ENCODE measurements around the gene MVB12B.

MVB12B gene

DNA sequence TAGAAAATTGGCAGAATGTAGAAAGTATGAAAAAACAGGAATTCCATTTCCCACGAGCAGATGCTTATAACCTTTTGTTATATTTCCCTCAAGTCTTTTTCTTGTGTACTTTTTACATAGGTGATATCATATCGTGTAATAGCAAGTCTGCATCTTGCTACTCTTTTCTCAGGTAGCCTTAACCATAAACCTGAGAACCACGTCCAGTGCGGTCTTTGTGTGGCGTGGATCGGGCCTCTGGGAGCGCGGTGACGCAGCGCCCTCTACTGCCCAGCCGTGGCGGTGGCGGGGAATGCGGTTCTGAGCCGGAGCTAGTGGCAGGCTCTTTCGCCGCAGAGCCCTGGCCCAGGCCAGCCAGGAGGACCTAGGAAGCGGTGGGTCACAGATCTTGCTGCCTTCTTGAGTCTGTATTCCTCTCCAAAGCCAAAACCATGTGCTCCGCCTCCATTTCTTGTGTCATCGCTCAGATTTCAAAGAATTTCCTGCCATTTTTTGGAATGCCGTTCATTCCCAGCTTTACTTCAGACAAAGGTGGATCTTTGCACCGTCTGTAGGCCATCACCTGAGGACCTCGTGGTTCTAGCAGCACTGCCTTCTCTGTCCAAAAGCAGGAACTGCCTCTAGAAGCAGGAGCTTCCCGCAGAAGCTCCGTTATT, 71.9 kb downstream of the MVB12B start:
- Histone ChIP-seq H3K27ac (replicated peaks) (no peak overlapping the region), H3K4me3 (replicated peaks; ENCODE audit: insufficient read depth, low read length) (no peak overlapping the region), H3K27me3 (ENCODE audit: insufficient read depth, poor library complexity, severe bottlenecking) (no peaks in the 10 kb centered on the region)
- DNase-seq (ENCODE audit: low read depth in 1 of 2, low spot score in 1 of 2) = peak; percentile 35 to 73
- TF ChIP-seq, protein P1, sequence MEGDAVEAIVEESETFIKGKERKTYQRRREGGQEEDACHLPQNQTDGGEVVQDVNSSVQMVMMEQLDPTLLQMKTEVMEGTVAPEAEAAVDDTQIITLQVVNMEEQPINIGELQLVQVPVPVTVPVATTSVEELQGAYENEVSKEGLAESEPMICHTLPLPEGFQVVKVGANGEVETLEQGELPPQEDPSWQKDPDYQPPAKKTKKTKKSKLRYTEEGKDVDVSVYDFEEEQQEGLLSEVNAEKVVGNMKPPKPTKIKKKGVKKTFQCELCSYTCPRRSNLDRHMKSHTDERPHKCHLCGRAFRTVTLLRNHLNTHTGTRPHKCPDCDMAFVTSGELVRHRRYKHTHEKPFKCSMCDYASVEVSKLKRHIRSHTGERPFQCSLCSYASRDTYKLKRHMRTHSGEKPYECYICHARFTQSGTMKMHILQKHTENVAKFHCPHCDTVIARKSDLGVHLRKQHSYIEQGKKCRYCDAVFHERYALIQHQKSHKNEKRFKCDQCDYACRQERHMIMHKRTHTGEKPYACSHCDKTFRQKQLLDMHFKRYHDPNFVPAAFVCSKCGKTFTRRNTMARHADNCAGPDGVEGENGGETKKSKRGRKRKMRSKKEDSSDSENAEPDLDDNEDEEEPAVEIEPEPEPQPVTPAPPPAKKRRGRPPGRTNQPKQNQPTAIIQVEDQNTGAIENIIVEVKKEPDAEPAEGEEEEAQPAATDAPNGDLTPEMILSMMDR (IDR thresholded peaks at IDR 0.05; ENCODE audit: insufficient read depth, low read length) = peak; percentile 89
- TF ChIP-seq GABPA (IDR thresholded peaks at IDR 0.05; ENCODE audit: low read depth) = no peak

DNA sequence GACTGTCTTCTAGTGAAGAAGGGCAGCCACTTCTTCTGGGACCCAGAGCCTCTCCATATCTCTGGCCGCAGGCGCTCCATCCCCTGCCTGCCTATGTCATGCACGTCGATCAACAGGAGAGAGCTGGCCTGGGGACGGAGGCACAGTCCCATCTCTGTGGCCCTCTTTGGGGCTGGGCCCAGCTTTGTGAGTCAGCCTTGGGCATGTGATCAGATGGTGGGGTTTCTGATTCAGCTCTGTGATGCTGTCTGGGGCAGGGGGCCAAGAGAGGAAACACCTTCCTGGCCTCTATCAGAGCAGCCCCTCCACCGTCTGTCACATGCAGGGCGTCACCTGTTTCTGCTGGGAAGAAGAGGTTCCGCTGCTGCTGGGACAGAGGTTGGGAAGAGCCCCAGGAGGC, 72.6 kb downstream of the MVB12B start:
- TF ChIP-seq POLR2AphosphoS5 (IDR thresholded peaks at IDR 0.05; ENCODE audit: low read depth) (no peak), GABPA (IDR thresholded peaks at IDR 0.05; ENCODE audit: low read depth) (no peak), SPI1 (IDR thresholded peaks at IDR 0.05; ENCODE audit: borderline replicate concordance, low read depth) (no peak)
- TF ChIP-seq, protein P2, sequence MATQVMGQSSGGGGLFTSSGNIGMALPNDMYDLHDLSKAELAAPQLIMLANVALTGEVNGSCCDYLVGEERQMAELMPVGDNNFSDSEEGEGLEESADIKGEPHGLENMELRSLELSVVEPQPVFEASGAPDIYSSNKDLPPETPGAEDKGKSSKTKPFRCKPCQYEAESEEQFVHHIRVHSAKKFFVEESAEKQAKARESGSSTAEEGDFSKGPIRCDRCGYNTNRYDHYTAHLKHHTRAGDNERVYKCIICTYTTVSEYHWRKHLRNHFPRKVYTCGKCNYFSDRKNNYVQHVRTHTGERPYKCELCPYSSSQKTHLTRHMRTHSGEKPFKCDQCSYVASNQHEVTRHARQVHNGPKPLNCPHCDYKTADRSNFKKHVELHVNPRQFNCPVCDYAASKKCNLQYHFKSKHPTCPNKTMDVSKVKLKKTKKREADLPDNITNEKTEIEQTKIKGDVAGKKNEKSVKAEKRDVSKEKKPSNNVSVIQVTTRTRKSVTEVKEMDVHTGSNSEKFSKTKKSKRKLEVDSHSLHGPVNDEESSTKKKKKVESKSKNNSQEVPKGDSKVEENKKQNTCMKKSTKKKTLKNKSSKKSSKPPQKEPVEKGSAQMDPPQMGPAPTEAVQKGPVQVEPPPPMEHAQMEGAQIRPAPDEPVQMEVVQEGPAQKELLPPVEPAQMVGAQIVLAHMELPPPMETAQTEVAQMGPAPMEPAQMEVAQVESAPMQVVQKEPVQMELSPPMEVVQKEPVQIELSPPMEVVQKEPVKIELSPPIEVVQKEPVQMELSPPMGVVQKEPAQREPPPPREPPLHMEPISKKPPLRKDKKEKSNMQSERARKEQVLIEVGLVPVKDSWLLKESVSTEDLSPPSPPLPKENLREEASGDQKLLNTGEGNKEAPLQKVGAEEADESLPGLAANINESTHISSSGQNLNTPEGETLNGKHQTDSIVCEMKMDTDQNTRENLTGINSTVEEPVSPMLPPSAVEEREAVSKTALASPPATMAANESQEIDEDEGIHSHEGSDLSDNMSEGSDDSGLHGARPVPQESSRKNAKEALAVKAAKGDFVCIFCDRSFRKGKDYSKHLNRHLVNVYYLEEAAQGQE (IDR thresholded peaks at IDR 0.05; ENCODE audit: insufficient replicate concordance, low read depth) = no peak
- TF ChIP-seq, protein P1 (IDR thresholded peaks at IDR 0.05; ENCODE audit: insufficient read depth, low read length) = no peak
- H3K27me3 ChIP-seq (ENCODE audit: insufficient read depth, poor library complexity, severe bottlenecking) = no peaks in the 10 kb centered on the region
- no peak overlapping the region for H3K4me3 ChIP-seq (replicated peaks; ENCODE audit: insufficient read depth, low read length)
- no peak for DNase-seq (ENCODE audit: low read depth in 1 of 2, low spot score in 1 of 2)
- H3K27ac ChIP-seq (replicated peaks) = no peak overlapping the region

DNA sequence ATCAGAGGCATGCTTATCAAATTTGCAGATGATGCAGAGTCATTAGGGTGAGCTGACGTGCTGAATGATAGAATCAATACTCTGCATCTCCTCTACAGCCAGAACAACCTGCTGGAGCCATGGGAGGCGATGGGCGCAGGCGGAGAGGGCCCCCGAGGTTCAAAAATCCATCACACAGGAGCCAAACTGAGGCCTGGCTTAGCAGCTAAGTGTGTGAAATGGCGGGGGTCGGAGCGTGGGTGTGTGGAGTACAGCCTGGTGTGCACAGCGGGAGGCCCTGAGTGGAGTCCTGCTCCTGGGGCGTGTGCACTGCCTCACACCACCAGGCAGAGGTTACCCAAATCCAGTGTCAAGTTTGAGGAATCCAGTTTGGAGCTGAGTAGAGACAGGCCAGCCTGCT, 73.2 kb downstream of the MVB12B start:
- no peak for DNase-seq (ENCODE audit: low read depth in 1 of 2, low spot score in 1 of 2)
- H3K27me3 ChIP-seq (ENCODE audit: insufficient read depth, poor library complexity, severe bottlenecking) = no peaks in the 10 kb centered on the region
- H3K4me3 ChIP-seq (replicated peaks; ENCODE audit: insufficient read depth, low read length) = no peak overlapping the region
- no peak for TF ChIP-seq POLR2AphosphoS5 (IDR thresholded peaks at IDR 0.05; ENCODE audit: low read depth)
- TF ChIP-seq, protein P2 (IDR thresholded peaks at IDR 0.05; ENCODE audit: insufficient replicate concordance, low read depth) = no peak
- H3K27ac ChIP-seq (replicated peaks) = no peak overlapping the region

DNA sequence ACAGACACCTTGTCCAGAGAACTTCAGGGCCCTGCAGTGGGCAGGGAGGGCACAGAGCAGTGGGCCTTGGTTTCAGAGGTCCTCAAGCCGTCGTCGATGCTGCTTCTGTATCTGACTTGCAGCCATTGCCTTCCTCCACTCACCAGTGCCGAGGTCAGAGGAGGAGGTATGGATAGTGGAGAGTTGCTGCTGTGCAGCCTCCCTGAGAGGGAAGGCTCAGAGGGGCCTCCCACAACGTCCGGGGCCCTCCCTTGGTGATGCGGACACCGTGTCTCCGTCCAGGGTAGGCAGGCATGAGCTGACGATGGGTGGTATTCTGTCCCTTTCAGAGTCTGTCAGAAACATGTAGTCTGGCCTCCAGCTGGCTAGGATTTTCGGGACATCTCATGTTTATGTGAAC, 73.9 kb downstream of the MVB12B start:
- H3K4me3 ChIP-seq (replicated peaks; ENCODE audit: insufficient read depth, low read length) = no peak overlapping the region
- no peak for DNase-seq (ENCODE audit: low read depth in 1 of 2, low spot score in 1 of 2)
- no peak overlapping the region for H3K27ac ChIP-seq (replicated peaks)
- TF ChIP-seq SPI1 (IDR thresholded peaks at IDR 0.05; ENCODE audit: borderline replicate concordance, low read depth) = no peak
- TF ChIP-seq, protein P2 (IDR thresholded peaks at IDR 0.05; ENCODE audit: insufficient replicate concordance, low read depth) = no peak
- no peak for TF ChIP-seq GABPA (IDR thresholded peaks at IDR 0.05; ENCODE audit: low read depth)
- TF ChIP-seq POLR2AphosphoS5 (IDR thresholded peaks at IDR 0.05; ENCODE audit: low read depth) = no peak
- TF ChIP-seq, protein P1 (IDR thresholded peaks at IDR 0.05; ENCODE audit: insufficient read depth, low read length) = no peak
- H3K27me3 ChIP-seq (ENCODE audit: insufficient read depth, poor library complexity, severe bottlenecking) = no peaks in the 10 kb centered on the region
